HuH-7 (cell line): ENCODE data around the gene SLC12A3.
A peak's percentile ranks its signal among the peaks of the same experiment; 100 is the strongest.
"Not testable (repeated sequence)": the region's sequence is repeated elsewhere in the genome, so short reads cannot be mapped to it uniquely, and the experiment has no call there.

Experiments used
- DNase-seq: peaks from one replicate; pipeline ENCODE4 v3.0.0; 2011; ENCODE audit warnings: low spot score

The SLC12A3 gene

DNA sequence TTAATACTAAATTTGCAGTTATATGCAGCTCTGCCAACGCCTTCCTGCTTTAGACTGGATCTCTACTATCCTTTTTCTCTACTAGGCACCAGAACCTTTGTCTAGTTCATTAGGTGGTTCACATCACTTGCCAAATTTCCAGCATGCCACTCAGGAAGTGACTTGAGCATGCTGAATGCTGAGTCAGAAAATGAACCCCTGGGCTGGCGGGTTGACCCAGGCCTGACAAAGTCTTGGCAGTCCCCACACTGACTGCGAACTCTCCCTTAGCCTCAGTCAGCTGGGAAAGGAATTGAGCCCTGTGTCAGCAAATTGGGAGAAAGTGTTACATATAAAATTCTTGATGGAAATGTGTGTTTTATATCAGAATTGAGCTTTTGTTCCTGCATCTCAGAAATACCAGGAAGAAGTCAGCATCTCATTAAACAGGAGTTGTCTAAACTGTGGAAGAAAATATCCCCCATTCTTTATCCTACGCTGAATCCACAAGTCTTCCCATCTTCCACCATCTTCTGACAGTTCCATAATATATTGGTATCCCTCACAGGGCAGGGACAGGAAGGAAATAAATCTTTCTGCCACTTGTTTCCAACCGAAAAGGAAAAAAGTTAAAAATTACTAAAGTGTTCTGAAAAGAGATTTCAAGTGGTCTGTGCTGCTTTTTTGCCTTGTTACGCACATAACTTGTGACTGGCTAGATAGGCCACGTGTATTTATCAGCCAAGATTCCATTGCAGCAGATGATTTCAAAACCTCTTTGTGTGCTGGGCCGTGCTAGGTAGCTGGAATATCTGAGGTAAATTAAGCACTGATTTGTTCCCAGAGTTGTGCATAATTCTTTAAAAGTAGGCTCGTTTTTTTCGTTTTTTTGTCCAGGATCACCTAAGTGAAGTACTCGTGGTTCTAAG, 16.7 kb upstream of the SLC12A3 start:
- DNase-seq: no peak

DNA sequence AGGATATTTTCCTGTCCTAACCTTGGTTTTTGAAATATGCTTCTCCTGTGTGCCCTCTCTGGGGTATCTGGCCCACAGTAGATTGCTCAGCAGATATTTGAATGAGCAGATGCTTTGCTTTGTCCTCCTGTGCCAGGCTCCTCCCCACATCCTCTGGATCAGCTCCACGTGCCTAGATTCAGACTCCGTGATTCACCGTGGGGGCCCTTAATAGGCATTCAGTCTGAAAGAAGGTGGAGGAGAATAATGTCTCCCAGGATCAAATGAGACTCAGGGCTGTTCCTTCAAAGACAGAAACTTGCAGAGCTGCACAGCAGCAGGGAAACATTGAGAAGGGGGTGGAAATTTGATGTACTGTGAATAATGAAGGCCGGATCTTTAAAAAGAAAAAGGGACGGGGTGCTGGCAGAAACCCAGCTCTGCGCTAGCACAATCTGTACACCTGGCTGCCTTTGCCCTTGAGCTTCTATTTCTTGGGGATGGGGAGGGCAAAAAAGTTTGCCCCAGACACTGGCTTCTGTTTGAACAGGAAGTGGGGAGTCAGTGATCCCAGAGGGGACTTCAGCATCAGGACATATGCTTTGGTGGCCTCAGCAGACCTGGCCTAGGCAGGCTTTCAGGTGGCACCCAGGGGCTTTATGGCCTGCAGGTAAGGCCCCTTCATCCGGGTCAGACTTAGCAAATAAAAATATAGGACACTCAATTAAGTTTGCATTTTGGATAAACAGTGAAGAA, 15.9 kb upstream of the SLC12A3 start:
- DNase-seq: no peak

DNA sequence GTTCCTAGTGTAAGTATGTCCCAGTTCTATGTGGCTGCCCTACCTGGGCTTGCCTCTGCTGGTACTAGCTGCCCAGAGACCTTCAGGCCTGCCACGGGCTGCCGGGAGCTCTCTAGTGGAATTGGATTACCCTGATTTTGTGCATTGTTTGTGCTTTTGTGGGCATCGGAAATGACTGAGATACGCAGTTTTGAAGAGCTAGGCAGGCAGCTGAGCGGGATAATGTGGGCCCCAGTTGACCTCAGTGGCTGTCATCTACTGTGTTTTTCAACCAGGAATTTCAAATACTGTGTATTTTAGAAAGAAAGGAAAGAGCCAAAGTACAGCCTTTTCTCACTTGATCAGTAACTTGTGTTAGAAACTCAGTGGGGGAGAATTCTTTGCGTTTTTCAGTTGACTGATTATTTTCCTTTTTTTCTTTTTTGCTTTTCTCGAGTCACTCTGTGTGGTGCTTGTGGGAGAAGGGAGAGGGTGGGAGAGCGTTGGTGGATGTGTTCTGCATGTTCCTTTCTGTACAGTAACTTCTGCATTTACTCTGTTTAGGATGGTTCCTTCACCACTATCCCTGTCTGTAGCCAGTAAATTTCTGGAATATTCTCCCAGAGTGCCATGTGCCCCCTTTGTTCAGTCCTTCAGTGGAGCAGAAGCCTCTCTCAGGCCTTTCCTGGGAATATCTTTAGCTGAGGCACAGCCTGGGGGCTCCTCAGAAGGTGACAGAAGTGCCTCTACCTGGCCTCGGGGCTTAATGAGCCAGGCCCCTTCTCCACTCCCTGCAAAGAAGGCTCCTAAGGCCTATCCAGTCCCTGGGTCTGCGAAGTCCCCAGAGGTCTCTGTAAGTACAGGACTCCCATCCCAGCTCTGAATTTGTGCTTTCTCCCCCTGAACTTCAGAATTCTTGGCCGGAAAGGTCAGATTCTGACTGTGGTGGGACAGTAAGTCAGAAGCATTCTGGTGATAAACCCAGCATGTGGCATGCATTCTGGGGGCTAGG, 15.0 kb upstream of the SLC12A3 start:
- DNase-seq: no peak

- DNase-seq: no peak
These were observed 13.2 kb upstream of the SLC12A3 start for GRCh38 chr16:56851671-56852400.

DNA sequence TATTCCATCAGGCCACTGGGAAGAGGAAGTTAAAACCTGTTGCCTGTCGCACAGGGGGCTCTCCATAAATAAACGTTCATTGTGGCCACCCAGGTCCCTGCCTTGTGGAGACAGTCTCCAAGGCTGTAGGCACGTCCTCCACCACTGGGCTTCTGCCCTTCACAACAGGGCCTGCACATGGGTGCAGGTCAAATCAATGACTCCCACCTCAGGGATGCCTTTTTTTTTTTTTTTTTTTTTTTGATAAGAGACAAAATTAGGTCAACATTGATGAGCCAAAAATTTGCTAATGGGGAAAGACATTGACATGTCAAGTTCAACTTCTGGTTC, 12.6 kb upstream of the SLC12A3 start:
- DNase-seq: no peak

DNA sequence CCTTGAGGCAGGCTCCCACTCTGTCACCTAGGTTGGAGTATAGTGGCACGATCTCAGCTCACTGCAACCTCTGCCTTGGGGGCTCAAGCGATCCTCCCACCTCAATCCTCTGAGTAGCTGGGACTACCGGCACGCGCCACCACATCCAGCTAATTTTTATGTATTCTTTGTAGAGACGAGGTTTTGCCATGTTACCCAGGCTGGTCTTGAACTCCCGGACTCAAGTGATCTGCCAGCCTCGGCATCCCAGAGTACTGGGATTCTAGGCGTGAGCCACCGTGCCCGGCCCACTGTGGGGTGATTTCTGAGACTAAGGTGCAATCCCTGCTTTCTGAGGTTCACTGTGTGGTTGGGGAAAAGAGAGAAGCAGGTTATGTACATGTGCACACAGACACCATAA, 12.0 kb upstream of the SLC12A3 start:
- no peak for DNase-seq

GRCh38 chr16:56855201-56855600, 9.8 kb upstream of the SLC12A3 start:
- no peak for DNase-seq

- no peak for DNase-seq
These were observed 9.1 kb upstream of the SLC12A3 start for GRCh38 chr16:56855946-56856345.

GRCh38 chr16:56856876-56857447, 8.0 kb upstream of the SLC12A3 start:
- peak; percentile 50 for DNase-seq

- no peak for DNase-seq
These were observed 6.6 kb upstream of the SLC12A3 start for GRCh38 chr16:56858374-56858773.

DNA sequence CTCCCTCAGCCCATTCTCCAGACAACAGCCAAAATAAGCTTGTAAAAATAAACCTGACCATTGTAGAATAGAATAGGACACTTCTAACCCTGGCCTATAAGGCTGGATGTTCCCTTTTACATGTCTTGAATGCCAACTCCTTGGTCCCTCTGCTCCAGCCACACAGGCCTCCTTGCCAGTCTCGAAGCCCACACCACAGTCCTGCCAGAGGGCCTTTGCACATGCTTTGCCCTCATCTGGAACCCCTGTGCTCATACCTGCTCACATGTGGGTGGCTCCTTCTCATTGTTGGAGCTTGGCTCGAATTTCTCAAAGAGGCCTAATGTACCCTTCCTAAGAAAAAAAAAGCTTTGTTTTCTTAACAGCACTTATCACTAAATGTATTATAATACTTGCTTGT, 5.4 kb upstream of the SLC12A3 start:
- DNase-seq: no peak

GRCh38 chr16:56860226-56861020, 4.6 kb upstream of the SLC12A3 start:
- no peak for DNase-seq

- no peak for DNase-seq
These were observed 3.9 kb upstream of the SLC12A3 start for GRCh38 chr16:56861092-56861610.

DNA sequence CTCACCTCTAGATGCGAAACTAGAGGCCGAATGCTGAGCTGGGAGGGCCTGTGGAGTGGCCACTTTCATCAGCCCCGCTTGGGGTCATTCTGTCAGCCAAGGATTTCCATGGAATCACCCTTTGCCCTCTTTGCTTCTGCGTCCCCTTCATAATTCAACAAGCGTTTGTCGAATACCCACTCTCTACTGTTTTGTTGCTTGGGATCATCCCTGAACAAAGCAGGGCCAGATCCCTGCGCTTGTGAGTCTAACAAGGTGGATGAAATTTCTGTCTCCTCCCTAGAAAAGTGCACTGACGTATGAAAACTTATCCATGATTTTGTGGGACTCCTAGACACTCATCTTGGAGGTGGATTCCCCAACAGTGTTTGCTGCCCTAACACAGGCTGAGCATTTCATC, 3.3 kb upstream of the SLC12A3 start:
- DNase-seq: no peak

DNA sequence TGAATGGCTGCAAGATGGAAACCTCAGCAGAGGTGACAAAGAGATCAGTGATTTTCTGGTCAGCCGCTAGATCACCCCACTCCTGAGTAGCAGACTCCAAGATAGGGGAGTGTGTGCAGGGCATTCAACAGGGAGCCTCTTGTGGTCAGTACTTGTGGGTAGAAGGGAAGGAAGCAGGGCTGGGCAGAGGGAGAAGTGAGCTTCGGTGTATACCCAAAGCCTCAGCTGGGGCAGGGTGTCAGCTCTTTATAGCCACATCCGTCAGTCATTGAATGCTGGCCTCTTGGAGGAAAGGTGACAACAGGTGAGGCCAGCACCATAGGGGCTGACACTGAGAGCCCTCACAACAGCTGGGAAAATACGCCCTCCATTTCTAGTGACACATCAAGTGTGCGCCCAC, 2.2 kb upstream of the SLC12A3 start:
- DNase-seq: no peak

DNA sequence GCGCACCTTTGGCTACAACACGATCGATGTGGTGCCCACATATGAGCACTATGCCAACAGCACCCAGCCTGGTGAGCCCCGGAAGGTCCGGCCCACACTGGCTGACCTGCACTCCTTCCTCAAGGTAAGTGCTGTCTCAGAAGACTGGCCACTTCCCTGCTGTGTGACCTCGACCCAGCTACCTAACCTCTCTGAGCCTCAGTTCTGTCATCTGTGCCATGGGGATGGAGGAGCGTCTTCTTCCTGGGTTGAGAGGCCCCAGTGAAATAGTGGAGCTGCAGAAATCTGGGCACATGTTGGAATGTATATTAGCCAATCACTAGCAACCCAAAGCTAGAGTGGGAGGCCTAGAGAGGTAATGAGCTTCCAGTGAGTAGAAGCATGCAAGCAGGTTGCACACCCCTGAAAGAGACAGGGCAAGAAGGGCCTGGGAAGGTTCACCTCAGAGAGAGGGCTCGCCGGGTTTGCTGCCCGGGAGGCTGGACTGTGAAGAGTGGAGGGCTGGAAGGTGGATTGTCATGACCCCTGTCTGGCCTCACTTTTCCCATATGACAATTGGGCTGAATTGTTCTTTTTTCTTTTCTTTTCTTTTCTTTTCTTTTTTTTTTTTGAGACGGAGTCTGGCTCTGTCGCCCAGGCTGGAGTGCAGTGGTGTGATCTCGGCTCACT, 521 bp downstream of the SLC12A3 start:
- DNase-seq: no peak

GRCh38 chr16:56866955-56867830, 2.2 kb downstream of the SLC12A3 start:
- DNase-seq: peak; percentile 52

GRCh38 chr16:56868175-56868574, 3.2 kb downstream of the SLC12A3 start:
- no peak for DNase-seq

GRCh38 chr16:56868766-56869165, 3.8 kb downstream of the SLC12A3 start:
- not testable (repeated sequence) for DNase-seq
